Kidney tubule cell (primary cell): ENCODE data around the gene BANP.
"Not testable (repeated sequence)": the region's sequence is repeated elsewhere in the genome, so short reads cannot be mapped to it uniquely, and the experiment has no call there.

Source experiments
- DNase-seq: peaks from one replicate; pipeline ENCODE4 v3.0.0-alpha.2; 2018; ENCODE audit warnings: low spot score

The BANP gene

GRCh38 chr16:88066680-88067529 is 115.7 kb downstream of the BANP start:
- no peak for DNase-seq

- no peak for DNase-seq
Measured at GRCh38 chr16:88067530-88068411, 116.5 kb downstream of the BANP start.

GRCh38 chr16:88068476-88069396 is 117.5 kb downstream of the BANP start:
- no peak for DNase-seq

- DNase-seq, result no peak
Measured at GRCh38 chr16:88069397-88070168, 118.3 kb downstream of the BANP start.

GRCh38 chr16:88070341-88070740 is 119.1 kb downstream of the BANP start:
- no peak for DNase-seq

- DNase-seq, result no peak
Measured at GRCh38 chr16:88070989-88071625, 119.9 kb downstream of the BANP start.

GRCh38 chr16:88071908-88072307 is 120.7 kb downstream of the BANP start:
- no peak for DNase-seq

- DNase-seq, result no peak
Measured at GRCh38 chr16:88072571-88073001, 121.4 kb downstream of the BANP start.

- no peak for DNase-seq
Measured at GRCh38 chr16:88073201-88073721, 122.0 kb downstream of the BANP start.

- DNase-seq, result no peak
Measured at GRCh38 chr16:88074041-88074440, 122.8 kb downstream of the BANP start.

- DNase-seq, result no peak
Measured at GRCh38 chr16:88076211-88076931, 125.1 kb downstream of the BANP start.

GRCh38 chr16:88076932-88077320 is 125.7 kb downstream of the BANP start:
- not testable (repeated sequence) for DNase-seq

GRCh38 chr16:88077328-88078108 is 126.3 kb downstream of the BANP start:
- DNase-seq, result no peak

- DNase-seq, result no peak
Measured at GRCh38 chr16:88078111-88078775, 127.0 kb downstream of the BANP start.

- DNase-seq, result no peak
Measured at GRCh38 chr16:88083582-88083981, 132.3 kb downstream of the BANP start.

GRCh38 chr16:88084881-88085280 is 133.6 kb downstream of the BANP start:
- DNase-seq, result no peak

GRCh38 chr16:88086571-88087516 is 135.6 kb downstream of the BANP start:
- no peak for DNase-seq
